ENCODE data around the gene VSTM1. TPM values are rescaled to one million over a fixed set of nuclear protein-coding genes. Genes with fewer than 3 reads are reported as not detected.
"Not testable (repeated sequence)": the region's sequence is repeated elsewhere in the genome, so short reads cannot be mapped to it uniquely, and the experiment has no call there.

Gene VSTM1
- total and polyA plus RNA-seq, 2 experiments from 2014 or later = not detected

GRCh38 chr19:54104998-54105715 is 41.5 kb upstream of the VSTM1 start:
- Histone ChIP-seq H3K4me2 (no peak overlapping the region), H3K9me3 (ENCODE audit: low read depth) (no peaks in the 10 kb centered on the region), H2AFZ (no peak overlapping the region), H3K4me3 (no peak overlapping the region), H4K20me1 (ENCODE audit: insufficient read depth, poor library complexity, severe bottlenecking) (no peaks in the 10 kb centered on the region), H3K79me2 (peaks cover 22% of the 10 kb centered on the region), H3K9me2 (replicated peaks; ENCODE audit: insufficient read depth) (no peaks in the 10 kb centered on the region), H3K27ac (no peak overlapping the region), H3K36me3 (replicated peaks; ENCODE audit: insufficient read depth, low read depth) (no peaks in the 10 kb centered on the region), H3K4me1 (ENCODE audit: insufficient read depth) (peaks cover 3% of the 10 kb centered on the region), H3K27me3 (no peaks in the 10 kb centered on the region)
- DNase-seq (ENCODE audit: low spot score) = no peak
- WGBS (ENCODE audit: low lambda C conversion rate, missing lambda C conversion rate) = 93% methylated on average over 11 of the region's 11 CpGs
- TF ChIP-seq EZH2phosphoT487 (IDR thresholded peaks at IDR 0.05; ENCODE audit: low read depth, severe bottlenecking, unreplicated experiment) = no peak
- TF ChIP-seq, protein P1, sequence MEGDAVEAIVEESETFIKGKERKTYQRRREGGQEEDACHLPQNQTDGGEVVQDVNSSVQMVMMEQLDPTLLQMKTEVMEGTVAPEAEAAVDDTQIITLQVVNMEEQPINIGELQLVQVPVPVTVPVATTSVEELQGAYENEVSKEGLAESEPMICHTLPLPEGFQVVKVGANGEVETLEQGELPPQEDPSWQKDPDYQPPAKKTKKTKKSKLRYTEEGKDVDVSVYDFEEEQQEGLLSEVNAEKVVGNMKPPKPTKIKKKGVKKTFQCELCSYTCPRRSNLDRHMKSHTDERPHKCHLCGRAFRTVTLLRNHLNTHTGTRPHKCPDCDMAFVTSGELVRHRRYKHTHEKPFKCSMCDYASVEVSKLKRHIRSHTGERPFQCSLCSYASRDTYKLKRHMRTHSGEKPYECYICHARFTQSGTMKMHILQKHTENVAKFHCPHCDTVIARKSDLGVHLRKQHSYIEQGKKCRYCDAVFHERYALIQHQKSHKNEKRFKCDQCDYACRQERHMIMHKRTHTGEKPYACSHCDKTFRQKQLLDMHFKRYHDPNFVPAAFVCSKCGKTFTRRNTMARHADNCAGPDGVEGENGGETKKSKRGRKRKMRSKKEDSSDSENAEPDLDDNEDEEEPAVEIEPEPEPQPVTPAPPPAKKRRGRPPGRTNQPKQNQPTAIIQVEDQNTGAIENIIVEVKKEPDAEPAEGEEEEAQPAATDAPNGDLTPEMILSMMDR (IDR thresholded peaks at IDR 0.05; ENCODE audit: poor library complexity) = no peak
- TF ChIP-seq EZH2 (IDR thresholded peaks at IDR 0.05; ENCODE audit: borderline replicate concordance) = no peak

DNA sequence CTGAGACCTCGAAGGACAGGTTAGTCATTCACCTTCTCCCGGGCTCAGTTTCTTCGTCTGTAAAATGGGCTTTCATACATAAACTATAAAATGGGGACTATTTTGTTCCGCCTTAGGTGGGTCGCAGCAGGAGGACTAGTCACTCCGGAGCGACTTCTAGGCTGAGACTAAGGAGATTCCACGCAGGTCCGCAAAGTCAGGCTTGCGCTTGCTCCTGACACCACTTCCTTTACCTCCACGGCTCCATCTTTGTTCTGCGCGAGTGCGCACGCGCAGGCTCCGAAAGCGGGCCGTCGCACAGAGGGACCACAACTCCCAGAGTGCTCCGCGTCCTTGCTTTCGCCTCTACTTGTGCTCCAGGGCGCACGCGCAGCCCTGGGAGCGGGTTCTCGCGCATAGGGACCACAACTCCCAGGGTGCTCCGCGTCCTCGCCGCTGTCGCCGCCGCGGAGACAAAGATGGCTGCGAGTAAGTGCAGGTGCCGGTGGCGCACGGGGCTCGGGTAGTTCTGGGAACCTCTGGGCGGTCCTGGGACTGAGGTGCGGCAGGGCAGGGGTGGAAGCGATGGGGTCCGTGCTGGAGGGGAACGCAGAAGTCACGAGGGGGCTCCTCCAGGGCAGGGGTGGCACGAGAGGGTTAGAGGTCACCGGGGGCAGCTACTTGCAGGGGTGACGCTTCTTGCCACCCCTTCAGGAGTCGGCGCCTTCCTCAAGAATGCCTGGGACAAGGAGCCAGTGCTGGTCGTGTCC is 38.9 kb upstream of the VSTM1 start, which contains the start of gene NDUFA3:
TSS of gene NDUFA3 (plus strand) at position 435 of the 749 bp plus-strand sequence. CDS start at position 459, 24 bp downstream.
- Histone ChIP-seq H3K27me3 (no peaks in the 10 kb centered on the region), H3K4me3 (peak within 1 kb of the TSS; percentile 34), H4K20me1 (ENCODE audit: insufficient read depth, poor library complexity, severe bottlenecking) (no peaks in the 10 kb centered on the region), H3K4me2 (peak within 1 kb of the TSS; percentile 89), H3K27ac (peak within 1 kb of the TSS; percentile 39), H3K9me3 (ENCODE audit: low read depth) (no peaks in the 10 kb centered on the region), H3K9me2 (replicated peaks; ENCODE audit: insufficient read depth) (no peaks in the 10 kb centered on the region), H3K4me1 (ENCODE audit: insufficient read depth) (peaks cover 3% of the 10 kb centered on the region), H3K36me3 (replicated peaks; ENCODE audit: insufficient read depth, low read depth) (no peaks in the 10 kb centered on the region), H3K79me2 (peaks cover 22% of the 10 kb centered on the region), H2AFZ (peak within 1 kb of the TSS; percentile 89)
- 4% methylated on average over 53 of the region's 54 CpGs for WGBS (ENCODE audit: low lambda C conversion rate, missing lambda C conversion rate)
- TF ChIP-seq EZH2phosphoT487 (IDR thresholded peaks at IDR 0.05; ENCODE audit: low read depth, severe bottlenecking, unreplicated experiment) (no peak), EZH2 (IDR thresholded peaks at IDR 0.05; ENCODE audit: borderline replicate concordance) (no peak)
- TF ChIP-seq, protein P1 (IDR thresholded peaks at IDR 0.05; ENCODE audit: poor library complexity) = no peak
- peak; percentile 99 for DNase-seq (ENCODE audit: low spot score)

DNA sequence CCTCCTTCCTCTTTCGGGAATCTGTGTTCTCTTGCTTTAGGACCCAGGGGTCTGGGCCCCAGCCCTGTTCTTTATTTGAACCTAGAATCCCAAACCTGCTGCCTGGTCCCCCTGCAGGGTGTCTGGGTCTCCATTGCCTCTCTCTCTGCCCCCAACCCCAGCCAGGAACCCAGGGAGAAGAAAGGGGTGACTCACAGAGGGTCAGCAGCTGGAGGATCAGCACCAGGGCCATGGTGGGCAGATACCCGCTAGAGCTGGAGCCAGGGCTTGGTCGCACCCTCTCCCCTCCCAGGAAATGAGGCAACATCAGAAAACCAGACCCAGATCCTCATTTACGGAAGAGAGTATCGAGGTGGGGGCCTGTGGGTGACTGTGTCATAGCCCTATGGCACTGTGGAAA is 36.9 kb upstream of the VSTM1 start, which contains the start of gene OSCAR:
TSS of gene OSCAR (minus strand) at position 243 of the 400 bp plus-strand sequence. CDS start at position 232, 11 bp downstream.
- Histone ChIP-seq H3K4me3 (no peak within 1 kb of the TSS), H3K4me2 (no peak within 1 kb of the TSS), H4K20me1 (ENCODE audit: insufficient read depth, poor library complexity, severe bottlenecking) (no peaks in the 10 kb centered on the region), H3K27me3 (peaks cover 7% of the 10 kb centered on the region), H3K79me2 (peaks cover 21% of the 10 kb centered on the region), H3K9me2 (replicated peaks; ENCODE audit: insufficient read depth) (no peaks in the 10 kb centered on the region), H3K4me1 (ENCODE audit: insufficient read depth) (peaks cover 12% of the 10 kb centered on the region), H3K9me3 (ENCODE audit: low read depth) (no peaks in the 10 kb centered on the region), H3K36me3 (replicated peaks; ENCODE audit: insufficient read depth, low read depth) (no peaks in the 10 kb centered on the region), H3K27ac (no peak within 1 kb of the TSS), H2AFZ (no peak within 1 kb of the TSS)
- TF ChIP-seq EZH2 (IDR thresholded peaks at IDR 0.05; ENCODE audit: borderline replicate concordance) (no peak), EZH2phosphoT487 (IDR thresholded peaks at IDR 0.05; ENCODE audit: low read depth, severe bottlenecking, unreplicated experiment) (no peak)
- TF ChIP-seq, protein P1 (IDR thresholded peaks at IDR 0.05; ENCODE audit: poor library complexity) = no peak
- DNase-seq (ENCODE audit: low spot score) = no peak
- WGBS (ENCODE audit: low lambda C conversion rate, missing lambda C conversion rate) = 65% methylated on average over 5 of the region's 5 CpGs

DNA sequence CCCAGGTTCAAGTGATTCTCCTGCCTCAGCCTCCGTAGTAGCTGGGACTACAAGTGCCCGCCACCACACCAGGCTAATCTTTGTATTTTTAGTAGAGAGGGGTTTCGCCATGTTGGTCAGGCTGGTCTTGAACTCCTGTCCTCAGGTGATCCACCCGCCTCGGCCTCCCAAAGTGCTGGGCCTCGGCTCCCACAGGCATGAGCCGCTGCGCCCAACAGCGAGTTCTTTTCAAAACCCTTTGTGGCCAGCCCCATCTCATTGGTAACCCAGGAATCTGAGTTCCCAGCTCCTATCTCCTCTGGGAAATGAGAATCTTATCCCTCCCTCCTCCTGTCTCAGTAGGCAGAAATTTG is 36.2 kb upstream of the VSTM1 start:
- not testable (repeated sequence) for H3K4me2 ChIP-seq; H3K27ac ChIP-seq; H4K20me1 ChIP-seq (ENCODE audit: insufficient read depth, poor library complexity, severe bottlenecking); H3K4me3 ChIP-seq; H3K9me2 ChIP-seq (replicated peaks; ENCODE audit: insufficient read depth); H2AFZ ChIP-seq; DNase-seq (ENCODE audit: low spot score); H3K9me3 ChIP-seq (ENCODE audit: low read depth); H3K36me3 ChIP-seq (replicated peaks; ENCODE audit: insufficient read depth, low read depth)
- peaks cover 18% of the 10 kb centered on the region for H3K79me2 ChIP-seq
- H3K4me1 ChIP-seq (ENCODE audit: insufficient read depth) = peaks cover 13% of the 10 kb centered on the region
- 80% methylated on average over 8 of the region's 9 CpGs for WGBS (ENCODE audit: low lambda C conversion rate, missing lambda C conversion rate)
- H3K27me3 ChIP-seq = peaks cover 10% of the 10 kb centered on the region

Measured in hepatocyte (in vitro differentiated cells).